Upper lobe of left lung (tissue), 4 donors: ENCODE results near the gene BABAM2.
"Not testable (repeated sequence)": the region's sequence is repeated elsewhere in the genome, so short reads cannot be mapped to it uniquely, and the experiment has no call there.

ENCODE experiments used
- EP300 ChIP-seq, 4 donors: sonication (generic); formaldehyde crosslinking; IDR thresholded peaks; one replicate each; pipeline ENCODE4 v1.5.1; 2017; ENCODE audit warnings: antibody characterized with exemption in 4 of 4, control low read depth in 2 of 4
- POLR2AphosphoS5 ChIP-seq, 2 donors: sonication (generic); formaldehyde crosslinking; IDR thresholded peaks; one replicate each; pipeline ENCODE4 v1.5.1; 2017; ENCODE audit warnings: antibody characterized with exemption in 2 of 2
- TF ChIP-seq, protein P1 (sequence below), 6 experiments: fragments of 450-650 bp in 4 of 6; fragments of 200-600 bp in 2 of 6; sonication (generic) in 2 of 6; IDR thresholded peaks; one replicate each; pipeline ENCODE4 v1.5.1; 2016 to 2019; ENCODE audit warnings: antibody characterized with exemption in 6 of 6

DNA sequence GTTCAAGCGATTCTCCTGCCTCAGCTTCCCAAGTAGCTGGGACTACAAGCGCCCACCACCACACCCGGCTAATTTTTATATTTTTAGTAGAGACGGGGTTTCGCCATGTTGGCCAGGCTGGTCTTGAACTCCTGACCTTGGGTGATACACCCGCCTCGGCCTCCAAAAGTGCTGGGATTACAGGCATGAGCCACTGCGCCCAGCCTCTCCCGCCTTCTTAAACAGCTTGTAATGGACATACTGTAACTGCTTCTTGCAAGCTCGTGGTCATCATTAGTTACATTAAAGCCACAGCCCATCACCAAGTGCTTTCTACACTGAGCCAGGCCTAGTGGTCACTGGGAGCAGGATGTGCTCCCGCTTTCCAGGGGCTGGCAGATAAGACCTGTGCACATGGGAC lies 444.7 kb downstream of the BABAM2 start:
- TF ChIP-seq, protein P1, sequence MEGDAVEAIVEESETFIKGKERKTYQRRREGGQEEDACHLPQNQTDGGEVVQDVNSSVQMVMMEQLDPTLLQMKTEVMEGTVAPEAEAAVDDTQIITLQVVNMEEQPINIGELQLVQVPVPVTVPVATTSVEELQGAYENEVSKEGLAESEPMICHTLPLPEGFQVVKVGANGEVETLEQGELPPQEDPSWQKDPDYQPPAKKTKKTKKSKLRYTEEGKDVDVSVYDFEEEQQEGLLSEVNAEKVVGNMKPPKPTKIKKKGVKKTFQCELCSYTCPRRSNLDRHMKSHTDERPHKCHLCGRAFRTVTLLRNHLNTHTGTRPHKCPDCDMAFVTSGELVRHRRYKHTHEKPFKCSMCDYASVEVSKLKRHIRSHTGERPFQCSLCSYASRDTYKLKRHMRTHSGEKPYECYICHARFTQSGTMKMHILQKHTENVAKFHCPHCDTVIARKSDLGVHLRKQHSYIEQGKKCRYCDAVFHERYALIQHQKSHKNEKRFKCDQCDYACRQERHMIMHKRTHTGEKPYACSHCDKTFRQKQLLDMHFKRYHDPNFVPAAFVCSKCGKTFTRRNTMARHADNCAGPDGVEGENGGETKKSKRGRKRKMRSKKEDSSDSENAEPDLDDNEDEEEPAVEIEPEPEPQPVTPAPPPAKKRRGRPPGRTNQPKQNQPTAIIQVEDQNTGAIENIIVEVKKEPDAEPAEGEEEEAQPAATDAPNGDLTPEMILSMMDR (IDR thresholded peaks at IDR 0.05): not testable (repeated sequence)
- TF ChIP-seq POLR2AphosphoS5, EP300 (IDR thresholded peaks at IDR 0.05): not testable (repeated sequence)
